Natural killer cell (primary cell): ENCODE data around the gene C19orf25. TPM values are rescaled to one million over a fixed set of nuclear protein-coding genes. Genes with fewer than 3 reads are reported as not detected.

Experiments used
- ATAC-seq, 3 donors: fragments of 150-1000 bp in 2 of 3; fragments of 200-7000 bp in 1 of 3; cut with Tn5 transposase; 1 replicate in 1 of 3; 2 replicates in 2 of 3; pipeline ENCODE4 v1.10.0; 2021; ENCODE audit warnings: mild to moderate bottlenecking in 2 of 3, moderate library complexity in 2 of 3
- DNase-seq, 2 donors: peaks; one replicate each; pipeline versions ENCODE4 v3.0.0 to v3.0.0-alpha.2; 2013 to 2021; ENCODE audit warnings: mixed read lengths in 1 of 2
- H3K27ac ChIP-seq: one replicate; pipeline ENCODE4 v1.5.1; 2013; ENCODE audit warnings: mild to moderate bottlenecking, low read length
- H3K27me3 ChIP-seq: one replicate; pipeline ENCODE4 v1.6.1; 2013; ENCODE audit warnings: low read length; ENCODE audit not compliant: control insufficient read depth, insufficient read depth
- H3K36me3 ChIP-seq: one replicate; pipeline ENCODE4 v1.6.1; 2013; ENCODE audit warnings: low read length; ENCODE audit not compliant: control insufficient read depth, insufficient read depth
- H3K4me1 ChIP-seq: one replicate; pipeline ENCODE4 v1.6.1; 2013; ENCODE audit warnings: low read length; ENCODE audit not compliant: control insufficient read depth, insufficient read depth
- H3K4me3 ChIP-seq: one replicate; pipeline ENCODE4 v1.5.1; 2013; ENCODE audit warnings: low read length
- H3K9me3 ChIP-seq: one replicate; pipeline ENCODE4 v1.6.1; 2013; ENCODE audit warnings: low read length; ENCODE audit not compliant: control insufficient read depth, insufficient read depth
- H3K27ac Mint-ChIP-seq, 2 donors: one replicate each; pipeline ENCODE4 v1.8.0; 2022; ENCODE audit warnings: mild to moderate bottlenecking in 2 of 2, mixed read lengths in 2 of 2, moderate library complexity in 1 of 2
- H3K27me3 Mint-ChIP-seq, 2 donors: one replicate each; pipeline ENCODE4 v1.8.0; 2022; ENCODE audit warnings: low read depth in 2 of 2, mixed read lengths in 2 of 2
- H3K36me3 Mint-ChIP-seq: one replicate; pipeline ENCODE4 v1.8.0; 2022; ENCODE audit warnings: mixed read lengths
- H3K4me1 Mint-ChIP-seq, 2 donors: one replicate each; pipeline ENCODE4 v1.8.0; 2022; ENCODE audit warnings: mixed read lengths in 2 of 2
- H3K4me3 Mint-ChIP-seq: one replicate; pipeline ENCODE4 v1.8.0; 2022; ENCODE audit warnings: mild to moderate bottlenecking, moderate library complexity, mixed read lengths
- H3K9me3 Mint-ChIP-seq, 2 donors: one replicate each; pipeline ENCODE4 v1.8.0; 2022; ENCODE audit warnings: mixed read lengths in 2 of 2
- CTCF ChIP-seq: fragments of 200-600 bp; IDR thresholded peaks from one replicate; pipeline ENCODE4 v1.8.0; 2022; ENCODE audit warnings: antibody characterized with exemption
- WGBS: methylation state at CpG from one replicate; pipeline ENCODE4 v1.1.7; 2013; ENCODE audit warnings: missing lambda C conversion rate; ENCODE audit not compliant: insufficient coverage; 5-methylcytosine and 5-hydroxymethylcytosine counted together
- intact Hi-C: fragments of 100-400 bp; cut with micrococcal nuclease; formaldehyde crosslinking; loops from one replicate; pipeline ENCODE4 v1.14.2; 2022
- total RNA-seq, 4 donors: library from RNA; stranded (reverse); fragments of 120-200 nt in 1 of 4; gene quantifications; one replicate each; pipeline versions ENCODE4 v1.2.3 to v1.2.4, GENCODE V29; 2013 to 2022

The C19orf25 gene
- total RNA-seq, 3 donors from 2014 or later (not counting 1 experiment from before 2014, with no cell fraction given) = 30.2 to 42.2 (median 34.3) TPM

GRCh38 chr19:1524287-1524971 is 45.4 kb upstream of the C19orf25 start:
- H3K4me3 ChIP-seq = no peak overlapping the region
- no peaks in the 10 kb centered on the region for H3K9me3 Mint-ChIP-seq
- no peak overlapping the region for H3K27ac Mint-ChIP-seq
- H3K4me1 ChIP-seq = no peaks in the 10 kb centered on the region
- H3K27me3 ChIP-seq = peaks cover 20% of the 10 kb centered on the region
- WGBS = 20% methylated on average over 49 of the region's 49 CpGs
- peaks cover 0 to 8% of the 10 kb centered on the region in 2 donors for H3K4me1 Mint-ChIP-seq
- no peaks in the 10 kb centered on the region for H3K9me3 ChIP-seq
- ATAC-seq (no peak), DNase-seq (no peak)
- no peak overlapping the region for H3K4me3 Mint-ChIP-seq
- H3K36me3 Mint-ChIP-seq = no peaks in the 10 kb centered on the region
- peaks cover 19 to 38% of the 10 kb centered on the region in 2 donors for H3K27me3 Mint-ChIP-seq
- no peak overlapping the region for H3K27ac ChIP-seq
- intact Hi-C loops = no loop called here
- no peaks in the 10 kb centered on the region for H3K36me3 ChIP-seq
- no peak for TF ChIP-seq CTCF

- Histone ChIP-seq H3K4me1 (no peaks in the 10 kb centered on the region), H3K4me3 (no peak within 1 kb of the TSS), H3K27me3 (peaks cover 20% of the 10 kb centered on the region), H3K27ac (no peak within 1 kb of the TSS), H3K9me3 (no peaks in the 10 kb centered on the region), H3K36me3 (no peaks in the 10 kb centered on the region)
- H3K27ac Mint-ChIP-seq = no peak within 1 kb of the TSS
- no peaks in the 10 kb centered on the region for H3K9me3 Mint-ChIP-seq
- peaks cover 0 to 8% of the 10 kb centered on the region in 2 donors for H3K4me1 Mint-ChIP-seq
- intact Hi-C loops = no loop called here
- no peak for TF ChIP-seq CTCF
- H3K36me3 Mint-ChIP-seq = no peaks in the 10 kb centered on the region
- no peak within 1 kb of the TSS for H3K4me3 Mint-ChIP-seq
- DNase-seq (no peak), ATAC-seq (peak in 1 of 3 donors; percentile 34)
- peaks cover 19 to 38% of the 10 kb centered on the region in 2 donors for H3K27me3 Mint-ChIP-seq
- 11% methylated on average over 92 of the region's 92 CpGs for WGBS
These were observed 44.6 kb upstream of the C19orf25 start, which contains the start of gene PLK5 for GRCh38 chr19:1523412-1524286. TSS of gene PLK5 (plus strand) at chr19:1524077. CDS start at chr19:1526997, 2,920 bp downstream.

DNA sequence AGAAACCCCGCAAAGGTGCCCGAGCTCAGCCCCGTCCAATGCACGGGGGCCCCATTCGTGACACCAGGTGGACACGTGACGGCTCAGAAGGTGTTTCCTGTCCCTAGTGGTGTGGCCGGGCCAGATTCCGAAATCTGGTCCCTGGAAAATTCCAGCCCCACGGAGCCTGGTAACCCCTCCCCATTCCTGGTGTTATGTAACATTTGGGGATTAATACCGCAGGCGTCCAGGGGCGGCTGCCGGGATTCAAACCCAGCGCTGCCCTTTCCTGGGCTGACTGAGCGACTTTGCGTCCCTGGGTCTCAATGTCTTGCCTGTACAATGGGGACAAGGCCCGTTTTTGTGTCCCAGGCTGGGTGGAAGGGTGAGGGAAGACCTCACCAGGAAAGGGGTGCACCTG is 43.8 kb upstream of the C19orf25 start:
- Mint-ChIP-seq H3K36me3 (no peaks in the 10 kb centered on the region), H3K4me3 (no peak overlapping the region), H3K4me1 (peaks cover 0 to 8% of the 10 kb centered on the region in 2 donors), H3K27ac (no peak overlapping the region), H3K27me3 (peaks cover 19 to 38% of the 10 kb centered on the region in 2 donors), H3K9me3 (no peaks in the 10 kb centered on the region)
- Histone ChIP-seq H3K27ac (no peak overlapping the region), H3K36me3 (no peaks in the 10 kb centered on the region), H3K4me1 (no peaks in the 10 kb centered on the region), H3K27me3 (peaks cover 20% of the 10 kb centered on the region), H3K4me3 (no peak overlapping the region), H3K9me3 (no peaks in the 10 kb centered on the region)
- no peak for DNase-seq
- intact Hi-C loops = no loop called here
- TF ChIP-seq CTCF = no peak
- no peak for ATAC-seq
- 73% methylated on average over 18 of the region's 18 CpGs for WGBS
